GM19438 (cell line): Measurements from ENCODE around the gene TMEM238L.

Experiments
- ATAC-seq: cut with Tn5 transposase; IDR thresholded peaks from one replicate; pipeline ENCODE4 v1.9.1; 2021; ENCODE audit warnings: low read depth; ENCODE audit not compliant: unreplicated experiment

Gene TMEM238L

DNA sequence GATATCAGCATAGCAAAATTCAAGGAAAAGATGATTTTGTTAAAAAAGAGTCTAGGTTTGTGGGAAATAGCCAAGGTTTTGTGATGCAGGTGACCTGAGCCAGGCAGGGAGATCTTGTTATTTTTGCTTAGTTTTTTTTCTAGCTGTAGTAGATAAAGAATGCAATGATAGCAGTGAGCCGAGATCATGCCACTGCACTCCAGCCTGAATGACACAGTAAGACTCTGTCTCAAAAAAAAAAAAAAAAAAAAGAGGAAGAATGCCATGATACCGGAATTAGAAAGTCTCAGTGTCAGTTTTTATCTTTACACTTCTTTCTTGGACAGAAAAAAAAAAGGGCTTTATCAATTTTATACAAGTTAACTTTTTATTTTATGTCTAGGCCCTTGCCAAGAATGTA, 27.5 kb downstream of the TMEM238L start:
- no peak for ATAC-seq

GRCh38 chr17:10775740-10776356, 28.1 kb downstream of the TMEM238L start:
- no peak for ATAC-seq

DNA sequence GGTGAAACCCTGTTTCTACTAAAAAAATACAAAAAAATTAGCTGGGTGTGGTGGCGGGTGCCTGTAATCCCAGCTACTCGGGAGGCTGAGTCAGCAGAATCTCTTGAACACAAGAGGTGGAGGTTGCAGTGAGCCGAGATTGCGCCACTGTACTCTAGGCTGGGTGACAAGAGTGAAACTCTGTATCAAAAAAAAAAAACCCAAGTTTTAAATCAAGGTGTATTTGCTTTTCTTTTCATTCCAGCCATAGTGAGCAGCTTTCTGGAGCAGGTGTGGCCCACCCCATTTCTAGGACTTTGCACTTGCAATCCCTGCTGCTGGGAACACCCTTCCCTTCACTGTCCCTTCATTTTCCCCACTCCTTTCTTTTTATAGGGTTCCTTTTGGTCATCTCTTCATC, 28.8 kb downstream of the TMEM238L start:
- no peak for ATAC-seq

DNA sequence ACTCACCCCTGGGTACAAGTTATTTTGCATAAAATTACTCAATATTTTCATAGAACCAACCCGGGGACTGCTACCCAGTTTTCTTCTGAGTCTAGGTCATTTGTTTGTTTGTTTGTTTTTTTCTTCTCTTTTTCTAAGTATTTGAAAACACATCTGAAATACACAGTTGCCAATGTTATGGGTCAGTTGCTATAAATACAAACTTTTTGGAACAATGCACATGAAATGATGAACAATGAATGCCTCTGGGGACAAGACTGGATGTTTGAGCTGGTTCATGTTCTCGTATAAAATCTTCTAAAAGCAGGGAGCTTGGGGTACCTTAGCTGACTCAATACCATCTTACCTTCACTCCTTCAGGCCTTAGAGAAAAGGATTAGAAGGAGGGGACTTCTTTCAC, 30.5 kb downstream of the TMEM238L start:
- no peak for ATAC-seq

GRCh38 chr17:10772425-10773380, 31.2 kb downstream of the TMEM238L start:
- no peak for ATAC-seq

DNA sequence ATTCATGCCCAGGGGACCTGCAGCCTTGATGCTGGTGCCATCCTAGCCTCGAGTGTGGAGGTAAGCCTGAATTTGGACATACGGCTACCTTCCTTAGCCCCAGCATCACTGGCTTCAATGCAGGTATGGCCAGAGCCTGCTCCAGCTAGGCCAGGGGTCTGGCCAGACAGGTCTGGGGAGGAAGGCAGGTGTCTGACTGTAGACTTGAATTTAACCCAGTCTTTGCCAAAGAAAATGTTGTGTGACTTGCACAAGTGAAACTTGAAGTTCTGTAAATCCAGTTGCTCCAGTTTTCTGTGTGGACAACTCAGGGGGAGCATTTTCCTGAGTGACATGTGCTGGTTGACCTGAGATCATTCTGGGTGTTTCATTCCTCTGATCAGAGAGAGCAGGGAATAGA, 32.8 kb downstream of the TMEM238L start:
- no peak for ATAC-seq

- ATAC-seq = no peak
These were observed 34.1 kb downstream of the TMEM238L start for GRCh38 chr17:10769840-10770239.

DNA sequence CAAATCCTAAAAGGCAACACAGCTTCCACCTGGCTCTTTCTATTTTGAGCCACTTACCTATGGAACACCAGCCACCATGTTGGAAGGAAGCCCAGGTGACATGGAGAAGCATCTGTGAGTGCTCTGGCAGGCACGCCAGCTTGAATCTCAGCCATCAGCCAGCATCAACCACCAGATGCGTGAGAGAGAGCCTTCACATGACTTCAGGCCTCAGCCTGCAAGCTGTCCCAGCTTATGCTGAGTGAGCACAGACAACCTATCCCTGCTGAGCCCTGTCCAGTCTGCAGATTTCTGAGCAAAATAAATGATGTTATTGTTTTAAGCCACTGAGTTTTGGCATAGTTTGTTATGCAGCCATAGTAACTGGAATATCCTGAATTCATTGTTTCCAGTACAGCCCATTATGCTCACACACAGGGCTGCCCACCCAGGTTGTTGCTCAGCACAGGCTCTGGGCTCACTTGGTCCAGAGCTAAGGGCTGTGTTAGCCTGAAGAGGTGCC, 35.1 kb downstream of the TMEM238L start:
- no peak for ATAC-seq

DNA sequence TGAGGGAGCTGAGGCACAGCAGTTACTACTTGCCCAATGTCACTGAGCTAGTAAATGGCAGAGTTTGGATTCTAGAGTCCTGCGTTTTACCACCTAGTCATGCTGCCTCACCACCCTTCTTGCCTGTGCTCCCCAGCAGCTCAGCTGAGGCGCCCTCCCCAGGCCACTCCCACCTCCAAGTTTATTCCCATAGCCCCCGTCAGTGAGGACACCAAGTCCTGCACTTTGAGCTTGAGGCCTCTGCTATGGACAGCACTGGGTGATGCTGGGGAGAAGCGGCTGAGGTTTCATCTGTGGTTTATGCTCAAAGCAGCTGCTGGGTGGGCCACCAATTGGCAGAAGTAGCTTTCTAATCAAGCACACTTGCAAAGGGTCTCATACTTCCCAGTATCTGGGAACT, 36.7 kb downstream of the TMEM238L start:
- ATAC-seq = no peak

DNA sequence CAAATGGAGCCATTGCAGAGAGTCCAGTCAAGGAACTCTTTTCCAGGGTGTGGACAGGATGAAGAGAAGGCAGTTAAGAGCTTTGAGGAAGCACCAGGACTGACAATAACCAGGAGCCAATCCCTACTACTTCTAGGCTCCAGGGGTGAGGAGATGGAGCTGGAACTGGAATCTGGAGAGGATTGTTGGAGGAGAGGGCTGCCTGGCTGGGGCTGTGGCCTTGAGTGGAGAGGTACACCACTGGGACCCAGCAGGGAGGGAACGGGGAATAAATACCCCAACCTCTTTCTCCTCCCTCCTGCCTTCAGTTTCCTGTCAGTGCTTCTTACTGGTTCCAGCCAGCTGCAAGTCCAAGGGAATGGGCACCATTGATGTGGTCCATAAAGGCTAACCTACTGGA, 41.9 kb downstream of the TMEM238L start:
- no peak for ATAC-seq

DNA sequence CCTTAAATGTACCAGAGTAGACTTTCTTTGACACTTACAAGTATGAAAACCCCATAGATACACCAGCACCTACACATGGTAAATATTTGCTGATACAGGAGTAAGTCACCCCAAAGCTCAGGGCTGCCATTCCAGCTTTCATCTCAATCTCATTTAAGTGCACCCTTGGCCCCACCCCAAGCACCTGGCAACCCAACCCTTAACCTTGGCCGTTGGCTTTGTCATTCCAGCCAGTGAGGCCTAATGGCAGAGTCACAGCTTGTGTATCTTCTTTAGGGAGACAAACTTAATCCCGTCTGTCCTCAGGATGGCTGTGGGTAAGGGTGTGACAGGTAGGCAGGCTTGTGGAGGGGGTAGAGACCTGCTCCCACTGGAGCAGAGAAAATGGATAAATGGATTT, 42.6 kb downstream of the TMEM238L start:
- ATAC-seq = no peak

DNA sequence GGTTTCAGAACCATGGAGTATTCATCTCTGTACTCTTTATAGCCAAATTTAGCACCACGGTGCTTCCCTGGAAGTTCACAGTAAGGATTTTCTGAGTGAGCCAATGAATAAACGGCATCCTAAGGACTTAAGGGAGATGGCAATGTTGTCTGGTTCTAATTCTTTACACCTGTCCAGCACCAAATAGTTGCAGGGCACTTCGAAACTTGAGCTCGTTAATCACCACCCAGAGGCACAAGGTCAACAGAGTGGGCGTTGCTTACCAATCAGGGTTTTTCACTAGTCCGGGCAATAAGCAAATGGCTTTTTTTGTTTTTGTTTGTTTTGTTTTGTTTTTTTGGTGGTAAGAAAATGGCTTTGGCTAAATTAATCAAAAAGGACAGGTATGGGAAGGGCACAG, 45.8 kb downstream of the TMEM238L start:
- no peak for ATAC-seq

DNA sequence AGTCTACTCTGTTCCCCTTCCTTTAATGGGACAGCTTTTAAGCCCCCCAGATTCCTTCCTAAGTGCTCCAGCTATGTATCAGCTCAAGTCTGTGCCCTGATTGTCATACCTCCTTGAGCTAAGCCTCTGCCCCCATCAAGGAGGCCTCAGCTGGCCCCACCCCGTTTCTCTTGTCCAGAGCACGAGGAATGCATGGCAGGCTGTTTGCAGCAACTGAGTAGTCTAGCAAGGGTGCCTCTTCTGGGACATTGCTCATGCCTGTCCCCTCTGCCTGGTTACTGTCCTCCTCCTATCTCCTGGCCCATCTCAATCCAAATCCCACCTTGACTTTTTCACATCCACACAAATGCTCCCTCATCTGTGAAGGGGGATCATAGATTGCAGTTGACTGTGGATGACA, 46.3 kb downstream of the TMEM238L start:
- ATAC-seq = no peak

DNA sequence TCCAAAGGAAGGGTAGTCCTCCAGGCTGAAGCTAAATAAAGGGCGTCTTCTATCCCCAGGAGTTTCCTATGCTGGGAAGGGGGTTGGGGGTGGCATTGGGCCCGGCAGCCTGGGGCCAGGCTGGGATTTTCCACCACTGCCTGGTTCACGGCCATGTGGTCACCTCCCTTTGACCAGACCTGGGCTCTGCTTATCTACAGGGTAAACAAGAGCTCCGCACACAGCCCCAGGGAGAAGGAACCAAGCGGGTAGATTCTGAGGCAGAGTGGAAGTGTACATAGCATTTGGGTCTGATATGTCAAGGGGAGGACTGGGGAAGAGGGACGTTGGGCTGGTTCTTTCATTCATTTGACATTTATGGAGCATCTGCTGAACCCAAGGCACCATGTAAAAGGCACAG, 46.8 kb downstream of the TMEM238L start:
- no peak for ATAC-seq

DNA sequence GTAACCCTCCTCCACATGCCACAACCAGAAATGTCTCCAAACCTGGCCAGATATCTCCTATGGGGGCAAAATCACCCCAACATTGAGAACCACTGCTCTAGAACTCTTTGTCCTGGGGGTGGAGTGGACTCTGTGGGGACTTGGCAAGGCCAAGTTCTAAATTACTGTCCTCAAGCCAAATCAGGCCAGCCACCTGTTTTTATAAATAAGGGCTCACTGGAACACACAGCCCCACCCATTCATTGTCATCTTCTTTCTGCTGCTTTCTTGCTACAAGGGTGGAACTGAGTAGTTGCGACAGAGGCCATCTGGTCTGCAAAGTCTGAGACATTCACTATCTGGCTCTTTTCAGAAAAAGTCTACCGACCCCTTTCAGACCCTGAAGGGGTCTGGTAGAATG, 47.3 kb downstream of the TMEM238L start:
- no peak for ATAC-seq

GRCh38 chr17:10756185-10756584, 47.7 kb downstream of the TMEM238L start:
- no peak for ATAC-seq

DNA sequence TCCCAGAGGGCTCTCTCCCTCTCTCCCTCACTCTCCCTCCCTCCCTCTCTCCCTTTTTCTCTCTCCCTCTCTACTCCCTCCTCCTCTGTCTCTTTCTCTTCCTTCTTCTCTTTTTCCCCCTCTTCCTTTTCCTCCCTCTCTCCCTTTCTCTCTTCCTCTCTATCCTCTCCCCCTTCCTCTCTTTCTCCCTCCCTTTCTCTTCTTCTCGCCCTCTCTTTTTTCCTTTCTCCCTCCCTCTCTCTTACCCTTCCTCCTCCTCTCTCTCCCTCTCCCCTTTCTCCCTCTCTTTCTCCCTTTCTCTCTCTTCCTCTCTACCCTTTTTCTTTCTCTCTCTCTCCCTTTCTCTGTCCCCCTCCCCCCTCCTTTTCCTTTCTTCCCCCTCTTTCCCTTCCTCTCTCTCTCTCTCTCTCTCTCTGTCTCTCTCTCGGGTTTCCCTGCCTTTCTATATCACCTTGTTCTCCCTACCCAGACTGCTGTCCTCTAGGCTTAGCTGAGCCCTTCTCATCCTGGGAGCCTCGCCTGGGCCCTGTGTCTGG, 48.2 kb downstream of the TMEM238L start:
- no peak for ATAC-seq

- ATAC-seq = no peak
These were observed 48.9 kb downstream of the TMEM238L start for GRCh38 chr17:10754861-10755591.

GRCh38 chr17:10754109-10754508, 49.8 kb downstream of the TMEM238L start:
- ATAC-seq = no peak

DNA sequence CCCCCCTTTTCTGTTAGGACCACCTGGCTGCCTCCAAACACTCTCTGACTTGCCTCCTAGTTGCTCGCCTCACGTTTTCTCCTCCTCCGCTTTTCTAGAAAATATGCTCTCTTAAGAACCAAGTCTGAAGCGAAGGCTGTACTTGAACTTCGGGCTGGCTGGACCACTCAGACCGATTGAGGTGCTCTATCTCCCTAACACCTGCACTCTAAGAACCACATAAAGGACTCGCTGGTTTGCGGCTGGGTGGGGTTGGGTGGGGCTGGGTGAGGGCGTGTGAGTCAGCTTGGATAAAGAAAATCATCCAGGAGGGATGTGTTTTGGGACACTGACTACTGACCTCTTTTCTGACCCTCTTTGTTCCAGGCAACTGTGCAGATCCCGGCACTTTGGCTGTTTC, 51.2 kb downstream of the TMEM238L start:
- no peak for ATAC-seq

DNA sequence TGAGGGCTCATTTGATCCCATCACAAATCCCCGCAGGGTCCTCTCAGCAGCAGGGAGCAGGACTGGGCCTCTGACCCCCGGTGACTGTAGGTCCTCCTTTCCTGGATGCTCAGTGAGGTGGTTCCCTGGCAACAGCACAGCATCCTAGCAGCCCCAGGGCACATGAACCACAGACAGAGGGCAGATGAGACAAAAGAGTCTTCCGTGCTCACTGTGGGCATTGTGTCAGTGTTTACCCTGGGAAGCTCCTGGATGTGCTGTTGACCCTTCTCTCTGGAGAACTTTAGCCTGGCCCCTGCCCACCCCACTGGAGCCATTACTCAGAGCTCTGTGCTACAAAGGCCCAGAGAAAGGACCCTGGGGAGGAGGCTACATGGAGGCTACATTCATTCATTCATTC, 52.3 kb downstream of the TMEM238L start:
- ATAC-seq = no peak
